K562 (cell line): ENCODE results near the gene STAB2. TPM values are rescaled to one million over a fixed set of nuclear protein-coding genes. Genes with fewer than 3 reads are reported as not detected.

ENCODE experiments used
- ATAC-seq: fragments of 200-7000 bp; cut with Tn5 transposase; 3 replicates; pipeline ENCODE4 v1.9.1; 2020; ENCODE audit warnings: moderate library complexity
- BruUV-seq: library from RNA; stranded (reverse); fragments of 400-500 nt; replicated peaks from 2 replicates; lab custom pipeline; 2021; lab: Mats Ljungman, UMichigan
- CTCF ChIA-PET: fragments of 300-600 bp; formaldehyde crosslinking; extraction: SDS; loops from one replicate; lab custom pipeline; 2021; ENCODE audit warnings: low intra/inter-chr PET ratio; lab: Yijun Ruan, JAX
- POLR2A ChIA-PET: fragments of 300-600, 350-650 bp; sonication (Branson Sonifier 250); formaldehyde crosslinking; extraction: SDS; loops from one replicate; lab custom pipeline; 2021; ENCODE audit warnings: antibody characterized with exemption, inconsistent platforms; lab: Yijun Ruan, JAX
- DNase-seq, 4 experiments: peaks; one replicate each; pipeline versions ENCODE4 v3.0.0 to v3.0.0-alpha.2; 2011 to 2018; ENCODE audit warnings: low spot score in 3 of 4, mixed read lengths in 3 of 4; ENCODE audit errors: extremely low read depth in 1 of 4
- FAIRE-seq: peaks from 2 replicates; lab custom pipeline; 2011; peaks lifted over from hg19 to GRCh38; lab: Jason Lieb, UNC
- H2AFZ ChIP-seq: 2 replicates; pipeline ENCODE4 v1.6.0; 2011; ENCODE audit warnings: low read depth, low read length, control low read depth, inconsistent platforms
- H3K27ac ChIP-seq: fragments of 200-600 bp; 3 replicates; pipeline ENCODE4 v1.8.0; 2011; ENCODE audit warnings: low read depth, mild to moderate bottlenecking, control low read depth, inconsistent platforms, low read length, moderate library complexity, mixed read lengths; ENCODE audit errors: extremely low read depth
- H3K27me3 ChIP-seq, 2 experiments: fragments of 300-600 bp in 1 of 2; 2 replicates in 1 of 2; 3 replicates in 1 of 2; pipeline versions ENCODE4 v1.6.0 to v1.8.0; 2011; ENCODE audit warnings: inconsistent platforms in 2 of 2, low read length in 2 of 2, mild to moderate bottlenecking in 1 of 2, mixed read lengths in 1 of 2, moderate library complexity in 1 of 2; ENCODE audit not compliant: control insufficient read depth in 2 of 2, insufficient read depth in 2 of 2
- H3K36me3 ChIP-seq: fragments of 300-600 bp; 3 replicates; pipeline ENCODE4 v1.8.0; 2011; ENCODE audit warnings: mild to moderate bottlenecking, low read length, inconsistent platforms; ENCODE audit not compliant: control insufficient read depth, insufficient read depth
- H3K4me1 ChIP-seq, 2 experiments: fragments of 200-600 bp in 1 of 2; replicated peaks in 1 of 2; 2 replicates in 1 of 2; 3 replicates in 1 of 2; pipeline versions ENCODE4 v1.5.1 to v1.8.0; 2011; ENCODE audit warnings: inconsistent platforms in 2 of 2, low read length in 2 of 2, mild to moderate bottlenecking in 1 of 2, mixed read lengths in 1 of 2, moderate library complexity in 1 of 2; ENCODE audit not compliant: control insufficient read depth in 2 of 2, insufficient read depth in 2 of 2
- H3K4me2 ChIP-seq: 2 replicates; pipeline ENCODE4 v1.6.1; 2011; ENCODE audit warnings: low read length, control low read depth, inconsistent platforms, mixed read lengths; ENCODE audit not compliant: insufficient read depth
- H3K4me3 ChIP-seq: fragments of 200-600 bp; sonication (generic), shearing (Covaris generic); 2 replicates; pipeline ENCODE4 v1.5.1; 2016; ENCODE audit warnings: control low read depth, inconsistent platforms
- H3K79me2 ChIP-seq: fragments of 200-600 bp; 3 replicates; pipeline ENCODE4 v1.8.0; 2011; ENCODE audit warnings: low read length, inconsistent platforms; ENCODE audit not compliant: control insufficient read depth, insufficient read depth
- H3K9ac ChIP-seq, 2 experiments: 2 replicates each; pipeline versions ENCODE4 v1.6.0 to v1.6.1; 2011; ENCODE audit warnings: low read depth in 2 of 2, low read length in 2 of 2, control low read depth in 1 of 2, inconsistent platforms in 1 of 2, mild to moderate bottlenecking in 1 of 2, mixed read lengths in 1 of 2; ENCODE audit not compliant: insufficient read depth in 1 of 2
- H3K9me1 ChIP-seq: one replicate; pipeline ENCODE4 v1.6.0; 2011; ENCODE audit warnings: inconsistent platforms, mild to moderate bottlenecking, low read length, moderate library complexity; ENCODE audit not compliant: control insufficient read depth, insufficient read depth
- H3K9me3 ChIP-seq: replicated peaks from 2 replicates; pipeline ENCODE4 v1.5.1; 2011; ENCODE audit warnings: low read depth, low read length, inconsistent platforms; ENCODE audit not compliant: control insufficient read depth, insufficient read depth
- H4K20me1 ChIP-seq: replicated peaks from 2 replicates; pipeline ENCODE4 v1.6.1; 2011; ENCODE audit warnings: low read length, inconsistent platforms, mixed read lengths; ENCODE audit not compliant: control insufficient read depth, insufficient read depth
- ARHGAP35 ChIP-seq: fragments of 450-650 bp; IDR thresholded peaks from 2 replicates; pipeline ENCODE4 v1.6.1; 2018; ENCODE audit not compliant: partially characterized antibody
- PRDM10 ChIP-seq: fragments of 450-650 bp; IDR thresholded peaks from 2 replicates; pipeline ENCODE4 v1.6.1; 2018; ENCODE audit not compliant: partially characterized antibody
- SPI1 ChIP-seq: IDR thresholded peaks from 2 replicates; pipeline ENCODE4 v1.6.1; 2011; ENCODE audit warnings: low read depth, low read length, control low read depth, borderline replicate concordance
- ZNF764 ChIP-seq: fragments of 250-450 bp; sonication (Bioruptor Pico); IDR thresholded peaks from 2 replicates; pipeline ENCODE4 v1.4.0; 2020; ENCODE audit warnings: low read depth, mild to moderate bottlenecking, moderate library complexity
- WGBS: fragments of 100-300 bp; shearing (Covaris generic); methylation state at CpG from one replicate; pipeline ENCODE4 v1.1.6; 2016; ENCODE audit warnings: low coverage, mixed read lengths; ENCODE audit not compliant: insufficient coverage; ENCODE audit errors: missing lambda C conversion rate; 5-methylcytosine and 5-hydroxymethylcytosine counted together
- in situ Hi-C: fragments of 300-500 bp; cut with MboI; formaldehyde crosslinking; loops from 4 replicates; pipeline ENCODE4 v1.15.0; 2018; ENCODE audit warnings: inconsistent platforms, mixed read lengths
- intact Hi-C: fragments of 100-400 bp; cut with micrococcal nuclease; formaldehyde crosslinking; loops from 2 replicates; pipeline ENCODE4 v1.14.2; 2022
- polyA plus RNA-seq, 8 experiments: library from polyadenylated mRNA; depleted of rRNA in 4 of 8; stranded (reverse) in 5 of 8; unstranded in 3 of 8; fragments of >200 nt; fragmentation: Nextera tagmentation in 2 of 8; fragmentation: Illumina TruSeq in 1 of 8; extraction: Ambion mirVana in 2 of 8; extraction: Trizol in 1 of 8; gene quantifications; 2 replicates each; pipeline versions ENCODE4 v1.2.1 to v1.2.3, GENCODE V29; 2011 to 2014; ENCODE audit warnings: inconsistent platforms in 1 of 8, missing spikeins in 1 of 8
- total RNA-seq, 7 experiments: library from RNA; depleted of rRNA in 6 of 7; stranded (reverse); fragments of >200 nt in 6 of 7; fragmentation: Illumina TruSeq in 2 of 7; extraction: Trizol in 2 of 7; gene quantifications; 2 replicates each; pipeline versions ENCODE4 v1.2.1 to v1.2.3, GENCODE V29; 2011 to 2021; ENCODE audit warnings: low replicate concordance in 1 of 7

Gene STAB2
- total and polyA plus RNA-seq, 9 of the 15 experiments (the other 6 are each of a cell fraction or from before 2014, with no cell fraction given), result 0.10 TPM; not detected in 8

GRCh38 chr12:103802586-103802886 lies 215.5 kb downstream of the STAB2 start:
- Histone ChIP-seq H3K79me2 (peaks cover 33% of the 10 kb centered on the region), H3K27me3 (no peaks in the 10 kb centered on the region), H3K9ac (no peak overlapping the region), H3K27ac (no peak overlapping the region), H3K9me1 (peaks cover 7% of the 10 kb centered on the region), H3K4me3 (no peak overlapping the region), H3K9me3 (no peaks in the 10 kb centered on the region), H4K20me1 (peaks cover 12% of the 10 kb centered on the region; the same call in 1 of the 2 replicates), H3K4me2 (no peak overlapping the region), H2AFZ (no peak overlapping the region), H3K4me1 (peaks cover 29 to 43% of the 10 kb centered on the region in 2 experiments), H3K36me3 (peaks cover 83% of the 10 kb centered on the region)
- DNase-seq, result no peak
- no peak for TF ChIP-seq ARHGAP35
- no peak for TF ChIP-seq ZNF764 (CRISPR knock-in tag)
- TF ChIP-seq PRDM10, result peak; percentile 50
- TF ChIP-seq SPI1, result peak; percentile 9; the same call in 1 of the 2 replicates
- WGBS, result 100% methylated on average over 1 of the region's 1 CpG
- BruUV-seq, result no TSS peak
- ATAC-seq, result no peak
- FAIRE-seq, result no peak
- CTCF ChIA-PET, result no interaction called here
- POLR2A ChIA-PET, result interaction anchor here (1.0 to 2.3 kb wide), 2 partner anchors 10 to 33 kb away, joined by 3 to 12 read pairs; no protein-coding TSS in a partner anchor
- in situ Hi-C loops, result loop anchor here (10.0 kb wide), 1 partner anchor 1688 kb away; no protein-coding TSS in a partner anchor
- intact Hi-C loops, result no loop called here
